Measurements from ENCODE around the gene LRRN4.

GRCh38 chr20:5999783-6000182, 54.1 kb downstream of the LRRN4 start:
- no peak for TF ChIP-seq GATA2 (IDR thresholded peaks at IDR 0.05; ENCODE audit: low read depth, low read length)
- no peak for TF ChIP-seq GATA3 (IDR thresholded peaks at IDR 0.05; ENCODE audit: low read depth, low read length)

Data from SH-SY5Y (cell line).